Fibroblast of skin of left biceps (primary cell): ENCODE data around the gene RCE1.

Experiments
- DNase-seq, 2 experiments: peaks; one replicate each; pipeline ENCODE4 v3.0.0-alpha.2; 2013; ENCODE audit warnings: low read depth in 2 of 2

RCE1 gene

DNA sequence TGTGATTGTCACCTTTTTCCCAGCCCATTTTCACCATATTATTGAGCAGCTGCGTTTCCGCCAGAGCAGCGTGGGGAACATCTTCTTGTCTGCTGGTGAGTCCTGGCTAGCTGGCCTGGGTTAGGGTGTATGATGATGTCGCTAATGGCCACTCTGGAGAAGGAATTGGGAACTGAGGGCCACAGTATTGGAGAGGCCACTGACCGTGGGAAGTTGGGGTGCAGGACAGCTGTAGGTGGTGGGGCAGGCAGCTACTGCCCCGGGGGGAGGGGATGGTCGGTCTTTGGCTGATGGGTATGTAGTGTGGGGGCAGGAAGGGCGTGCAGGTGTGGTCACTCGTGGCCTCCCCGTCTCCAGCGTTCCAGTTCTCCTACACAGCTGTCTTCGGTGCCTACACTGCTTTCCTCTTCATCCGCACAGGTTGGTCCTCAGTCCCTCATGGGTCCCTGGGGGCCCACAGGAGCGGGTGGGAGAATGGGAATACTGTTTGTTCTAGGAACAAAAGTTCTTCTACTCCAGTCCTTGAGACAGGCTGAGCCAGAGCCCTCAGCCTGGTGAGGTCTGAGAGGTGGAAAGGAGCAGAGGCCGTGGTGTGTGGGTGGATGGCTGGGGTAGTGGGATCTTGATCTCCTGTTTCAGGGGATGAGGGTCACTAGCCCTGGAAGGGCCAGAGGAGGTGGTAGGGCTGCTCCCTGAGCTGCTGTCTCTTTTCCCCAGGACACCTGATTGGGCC, 2.1 kb downstream of the RCE1 start:
- DNase-seq = no peak

GRCh38 chr11:66845876-66846212, 2.6 kb downstream of the RCE1 start:
- DNase-seq = no peak

GRCh38 chr11:66846671-66847091, 3.4 kb downstream of the RCE1 start:
- no peak for DNase-seq

DNA sequence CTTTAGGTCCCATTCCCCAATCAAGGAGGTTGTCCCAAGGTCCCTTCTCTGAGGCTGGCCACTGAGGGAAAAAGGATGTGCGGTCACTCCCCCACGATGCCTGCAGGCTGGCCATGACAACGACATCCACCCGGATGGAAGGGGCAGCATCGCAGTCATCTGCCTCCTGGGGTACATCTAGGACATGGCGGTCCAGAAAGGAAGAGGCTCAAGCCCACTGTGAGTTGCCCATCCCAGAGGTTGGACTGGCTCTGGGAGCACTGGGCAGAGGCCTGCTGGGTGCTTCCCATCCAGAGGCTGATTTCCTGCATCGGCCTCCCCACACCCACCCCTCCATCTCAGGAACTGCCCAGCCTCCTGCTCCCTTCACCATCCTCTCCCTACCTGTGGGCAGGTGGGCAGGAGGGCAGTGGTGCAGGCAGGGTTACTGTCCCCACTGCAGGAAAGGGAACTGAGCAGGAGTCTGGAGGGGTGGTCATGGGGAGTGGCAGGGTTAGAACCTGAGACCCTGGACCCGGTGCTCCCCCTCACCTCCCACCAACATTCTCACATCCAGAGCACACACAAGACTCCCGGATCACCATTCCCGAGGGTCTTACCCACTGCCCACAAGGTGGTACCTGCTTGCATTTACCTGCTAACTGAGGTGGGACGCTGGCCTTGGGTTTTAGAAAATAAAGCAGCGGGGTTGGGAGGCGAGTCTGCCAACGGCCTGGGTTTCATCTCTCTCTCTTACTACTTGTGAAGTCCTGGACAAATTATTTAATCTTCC, 4.4 kb downstream of the RCE1 start:
- DNase-seq = no peak

GRCh38 chr11:66848671-66849500, 5.6 kb downstream of the RCE1 start:
- DNase-seq = no peak

DNA sequence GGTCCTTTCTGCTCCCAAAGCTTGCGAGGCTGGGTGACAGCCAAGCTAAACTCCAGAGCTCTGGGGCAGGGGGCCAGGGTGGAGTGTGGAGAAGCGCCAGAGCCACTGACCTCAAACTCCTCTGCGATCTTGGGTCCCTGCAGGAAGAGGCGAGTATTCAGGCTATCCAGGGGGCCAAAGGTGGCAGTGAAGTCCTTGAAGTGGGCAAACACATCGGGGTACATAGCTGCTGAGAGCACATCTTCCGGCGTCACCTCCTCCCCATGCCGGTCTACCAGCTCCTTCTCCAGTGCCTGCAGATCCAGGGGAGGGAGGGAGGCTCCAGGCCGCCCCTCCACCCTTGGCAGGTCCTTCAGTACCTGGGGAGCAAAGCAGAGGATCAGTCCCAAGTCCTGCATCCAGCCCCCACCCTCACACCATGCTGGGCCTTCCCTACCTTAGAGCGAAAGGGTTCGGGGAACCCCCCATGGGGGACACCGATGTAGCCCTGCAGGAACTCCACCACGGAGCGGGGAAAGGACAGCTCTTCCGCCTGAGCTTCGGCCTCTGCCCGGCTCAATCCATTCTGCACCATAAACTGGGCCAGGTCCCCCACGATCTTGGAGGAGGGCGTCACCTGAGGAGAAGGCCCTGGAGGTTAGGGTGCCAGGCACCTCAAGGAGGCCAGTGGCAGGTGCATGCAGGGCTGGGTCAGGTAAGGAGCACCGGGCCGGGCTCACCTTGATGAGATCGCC, 6.4 kb downstream of the RCE1 start:
- no peak for DNase-seq

DNA sequence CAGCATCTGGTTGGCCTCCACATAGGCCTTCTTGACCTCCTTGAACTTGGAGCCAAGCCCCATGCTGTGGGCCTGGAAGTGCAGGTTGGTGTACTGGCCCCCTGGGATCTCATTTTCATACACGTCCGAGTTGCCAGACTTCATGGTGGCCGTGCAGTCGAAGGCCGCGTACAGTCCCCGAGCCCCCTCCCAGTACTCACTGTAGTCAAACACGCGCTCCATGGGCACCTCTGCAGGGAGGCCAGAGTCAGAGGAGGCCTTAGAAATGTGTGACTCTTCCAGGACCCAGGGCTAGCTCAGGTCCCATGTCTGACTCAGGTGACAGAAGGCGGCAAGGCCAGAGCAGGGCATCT, 7.0 kb downstream of the RCE1 start:
- no peak for DNase-seq

DNA sequence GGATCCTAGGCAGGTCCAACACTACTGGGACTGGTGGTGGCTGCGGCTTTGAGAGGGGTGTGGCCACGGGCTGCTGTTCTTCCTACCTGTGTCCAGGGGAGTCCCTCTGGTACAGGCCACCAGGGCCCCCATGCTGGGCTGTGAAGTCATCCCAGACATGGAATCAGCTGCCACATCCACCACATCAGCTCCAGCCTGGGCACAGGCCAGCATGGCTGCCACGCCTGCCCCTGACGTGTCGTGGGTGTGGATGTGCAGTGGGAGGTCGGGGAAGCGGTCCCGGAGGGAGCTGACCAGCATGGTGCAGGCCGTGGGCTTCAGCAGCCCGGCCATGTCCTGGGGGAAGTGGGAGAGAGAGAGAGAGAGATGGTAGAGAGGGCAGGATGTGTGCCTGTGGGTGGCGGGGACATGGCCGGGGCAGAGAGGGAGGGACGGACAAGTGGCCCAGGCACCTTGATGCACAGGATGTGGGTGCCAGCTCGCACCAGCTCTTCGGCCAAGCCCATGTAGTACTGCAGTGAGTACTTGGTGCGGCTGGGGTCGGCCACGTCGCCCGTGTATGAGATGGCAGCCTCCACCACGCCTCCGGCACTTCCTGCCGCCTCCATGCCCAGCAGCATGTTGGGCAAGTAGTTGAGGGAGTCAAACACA, 7.5 kb downstream of the RCE1 start:
- DNase-seq = no peak

DNA sequence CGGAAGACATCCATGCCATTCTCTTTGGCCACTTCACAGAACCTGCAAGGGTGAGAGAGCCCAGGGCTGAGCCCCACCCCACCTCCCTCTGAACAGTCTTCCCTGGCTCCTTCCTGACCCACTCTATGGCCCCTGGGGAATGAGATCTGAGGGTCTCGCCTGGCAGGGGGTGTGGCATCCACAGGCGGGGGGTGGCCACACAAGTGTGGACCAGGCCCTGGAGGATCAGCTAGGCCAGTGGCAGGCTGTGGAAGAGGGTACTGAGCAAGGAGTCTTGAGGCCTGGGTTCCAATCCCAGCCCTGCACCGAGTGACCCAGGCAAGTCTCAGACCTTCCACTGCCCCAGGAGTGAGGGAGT, 8.0 kb downstream of the RCE1 start:
- DNase-seq = no peak

DNA sequence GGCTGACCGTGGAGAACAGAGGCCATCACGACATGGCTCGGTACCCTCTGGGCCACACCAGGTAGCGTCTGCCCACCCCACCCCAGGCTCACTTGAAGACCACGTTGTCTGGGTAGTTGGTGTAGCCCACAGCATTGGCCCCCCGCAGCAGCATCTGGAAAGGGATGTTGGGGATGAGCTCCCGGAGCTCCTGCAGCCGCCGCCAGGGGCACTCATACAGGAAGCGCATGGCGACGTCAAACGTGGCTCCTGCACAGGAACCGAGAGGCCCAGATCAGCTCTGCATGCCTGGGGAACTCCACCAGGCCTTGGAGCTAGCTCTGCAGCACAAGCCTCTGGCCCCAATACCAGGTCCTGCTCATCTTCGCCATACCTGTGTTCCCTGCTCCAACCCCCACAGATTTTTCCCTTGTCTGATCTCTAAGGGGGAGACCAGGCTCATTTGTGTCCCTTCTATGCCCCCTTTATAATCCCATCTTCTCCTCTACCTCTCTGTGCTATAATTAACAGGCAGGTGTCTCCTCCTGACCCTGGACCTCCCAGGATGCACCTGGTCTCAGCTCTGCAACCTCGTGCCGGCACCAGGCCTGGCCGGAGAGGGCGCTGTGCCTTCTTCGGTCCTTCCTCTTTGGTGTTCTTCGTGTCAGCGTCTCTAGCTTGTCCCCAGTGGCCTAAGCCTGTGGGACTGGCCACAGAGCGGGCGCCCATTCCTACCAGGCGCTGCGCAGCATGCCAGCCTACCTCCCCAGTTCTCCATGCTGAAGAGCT, 8.6 kb downstream of the RCE1 start:
- no peak for DNase-seq

- DNase-seq = no peak
These were observed 9.4 kb downstream of the RCE1 start for GRCh38 chr11:66852466-66853241.

DNA sequence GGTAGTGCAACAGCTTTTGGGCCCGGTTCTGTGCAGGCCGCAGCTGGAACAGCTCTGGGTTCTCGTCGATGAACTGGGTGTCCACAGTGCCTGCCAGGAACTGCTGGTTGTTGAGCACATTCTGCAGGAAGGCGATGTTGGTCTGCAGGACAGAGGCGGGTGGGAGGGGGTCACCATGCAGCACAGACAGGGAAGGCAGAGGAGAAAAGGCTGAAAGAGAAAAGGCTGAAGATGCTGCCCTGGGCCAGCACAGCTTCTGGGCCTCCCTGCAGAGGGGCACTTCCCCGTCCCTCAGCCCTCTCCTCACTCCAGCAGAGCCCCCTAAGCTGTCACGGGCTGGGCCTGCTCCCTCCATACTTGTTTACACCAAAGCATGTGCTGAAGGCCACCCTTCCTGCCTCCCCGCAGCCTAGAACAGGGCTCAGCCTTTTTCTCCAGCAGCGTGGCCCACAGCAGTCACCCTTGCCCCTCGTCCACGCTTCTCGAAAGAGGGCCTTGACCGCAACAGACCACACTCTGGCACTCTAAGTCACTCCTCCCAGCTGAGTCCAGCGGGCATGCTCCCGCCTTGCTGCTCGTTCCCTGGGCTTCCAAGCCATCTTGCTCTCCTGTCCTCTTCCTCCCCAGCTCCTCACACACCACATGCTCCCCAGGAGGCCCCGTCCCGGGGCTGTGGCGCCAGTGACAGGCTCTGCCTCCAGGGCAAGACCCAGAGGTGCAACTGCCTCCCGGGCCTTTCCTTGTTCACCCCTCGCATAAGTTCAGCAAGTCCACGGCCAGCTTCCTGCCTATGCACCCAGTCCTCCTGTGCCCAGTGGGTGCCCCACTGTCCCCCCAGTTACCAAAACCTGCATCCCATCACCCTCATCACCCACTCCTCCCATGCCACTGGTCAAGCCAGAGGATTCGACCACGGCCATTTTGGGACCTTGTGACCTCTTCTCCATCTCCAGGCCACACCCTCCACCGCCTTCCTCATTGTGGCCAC, 10.3 kb downstream of the RCE1 start:
- no peak for DNase-seq

- no peak for DNase-seq
These were observed 11.0 kb downstream of the RCE1 start for GRCh38 chr11:66854231-66854661.

GRCh38 chr11:66854729-66855211, 11.5 kb downstream of the RCE1 start:
- DNase-seq = no peak

- DNase-seq = peak; percentile 74
These were observed 12.6 kb downstream of the RCE1 start for GRCh38 chr11:66855574-66856495.

DNA sequence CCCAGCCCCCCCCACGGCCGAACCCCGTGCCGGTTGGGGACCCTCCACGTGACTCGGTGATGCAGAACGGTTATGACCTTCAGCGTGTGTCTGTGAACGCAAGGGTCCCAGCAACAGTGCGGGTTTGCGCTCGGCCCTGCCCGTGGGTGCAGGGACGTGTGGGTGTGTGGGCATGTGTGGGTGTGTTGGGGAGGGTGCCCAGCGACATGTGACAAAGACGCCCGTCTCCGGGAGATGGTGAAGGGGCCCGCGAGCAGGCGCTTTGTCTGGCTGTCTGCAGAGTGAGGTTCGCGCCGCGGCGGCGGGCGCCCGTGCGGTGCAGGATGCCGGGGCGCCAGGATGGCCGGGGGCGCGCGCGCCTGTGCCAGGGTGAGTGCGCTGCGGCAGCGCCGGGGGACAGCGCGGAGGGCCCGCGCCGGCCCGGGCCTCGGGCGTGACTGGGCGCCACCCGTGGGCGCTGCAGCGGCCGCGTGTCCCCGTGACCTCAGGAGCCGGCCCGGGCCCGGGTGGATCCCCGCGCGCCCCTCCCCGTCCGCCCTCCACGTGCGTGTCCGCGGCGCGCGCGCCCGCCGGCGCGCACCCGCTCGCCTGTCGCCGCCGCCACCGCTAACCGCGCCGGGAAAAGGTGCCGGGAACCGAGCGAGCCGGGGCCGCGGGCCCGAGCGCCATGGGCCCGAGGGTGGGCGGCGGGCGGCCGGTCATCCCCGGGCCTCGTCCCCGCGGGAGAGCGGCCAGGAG, 13.4 kb downstream of the RCE1 start, which contains the start of gene LRFN4:
LRFN4 (plus strand) TSS at position 569 of the 738 bp plus-strand sequence. CDS start 681 bp downstream, outside the sequence.
- DNase-seq = no peak
